ENCODE data around the gene MMP20.
A peak's percentile ranks its signal among the peaks of the same experiment; 100 is the strongest.

The MMP20 gene

GRCh38 chr11:102620818-102621561 lies 4.1 kb downstream of the MMP20 start:
- no peak for DNase-seq

- DNase-seq: no peak
These were observed 5.0 kb downstream of the MMP20 start for GRCh38 chr11:102620179-102620578.

GRCh38 chr11:102617466-102618008 lies 7.6 kb downstream of the MMP20 start:
- no peak for DNase-seq

- DNase-seq: no peak
These were observed 9.2 kb downstream of the MMP20 start for GRCh38 chr11:102615894-102616432.

- no peak for DNase-seq
These were observed 9.8 kb downstream of the MMP20 start for GRCh38 chr11:102615077-102615893.

GRCh38 chr11:102614485-102614884 lies 10.6 kb downstream of the MMP20 start:
- DNase-seq: no peak

GRCh38 chr11:102614031-102614430 lies 11.1 kb downstream of the MMP20 start:
- no peak for DNase-seq

- no peak for DNase-seq
These were observed 11.7 kb downstream of the MMP20 start for GRCh38 chr11:102613450-102613849.

- no peak for DNase-seq
These were observed 13.8 kb downstream of the MMP20 start for GRCh38 chr11:102611291-102611690.

- no peak for DNase-seq
These were observed 14.9 kb downstream of the MMP20 start for GRCh38 chr11:102610200-102610599.

GRCh38 chr11:102608699-102609098 lies 16.4 kb downstream of the MMP20 start:
- DNase-seq: no peak

- DNase-seq: no peak
These were observed 20.3 kb downstream of the MMP20 start for GRCh38 chr11:102604875-102605274.

- DNase-seq: no peak
These were observed 21.1 kb downstream of the MMP20 start for GRCh38 chr11:102604011-102604410.

- DNase-seq: no peak
These were observed 21.6 kb downstream of the MMP20 start for GRCh38 chr11:102603576-102603975.

GRCh38 chr11:102603091-102603490 lies 22.0 kb downstream of the MMP20 start:
- peak; percentile 30 for DNase-seq

GRCh38 chr11:102600666-102601065 lies 24.5 kb downstream of the MMP20 start:
- no peak for DNase-seq

GRCh38 chr11:102599642-102600261 lies 25.4 kb downstream of the MMP20 start:
- no peak for DNase-seq

GRCh38 chr11:102598272-102598671 lies 26.9 kb downstream of the MMP20 start:
- no peak for DNase-seq

GRCh38 chr11:102596578-102596977 lies 28.6 kb downstream of the MMP20 start:
- no peak for DNase-seq

- no peak for DNase-seq
These were observed 32.2 kb downstream of the MMP20 start for GRCh38 chr11:102592634-102593581.

- no peak for DNase-seq
These were observed 33.0 kb downstream of the MMP20 start for GRCh38 chr11:102592131-102592530.

- DNase-seq: no peak
These were observed 33.9 kb downstream of the MMP20 start for GRCh38 chr11:102591160-102591718.
